ENCODE data around the gene FBXO46.

The FBXO46 gene

DNA sequence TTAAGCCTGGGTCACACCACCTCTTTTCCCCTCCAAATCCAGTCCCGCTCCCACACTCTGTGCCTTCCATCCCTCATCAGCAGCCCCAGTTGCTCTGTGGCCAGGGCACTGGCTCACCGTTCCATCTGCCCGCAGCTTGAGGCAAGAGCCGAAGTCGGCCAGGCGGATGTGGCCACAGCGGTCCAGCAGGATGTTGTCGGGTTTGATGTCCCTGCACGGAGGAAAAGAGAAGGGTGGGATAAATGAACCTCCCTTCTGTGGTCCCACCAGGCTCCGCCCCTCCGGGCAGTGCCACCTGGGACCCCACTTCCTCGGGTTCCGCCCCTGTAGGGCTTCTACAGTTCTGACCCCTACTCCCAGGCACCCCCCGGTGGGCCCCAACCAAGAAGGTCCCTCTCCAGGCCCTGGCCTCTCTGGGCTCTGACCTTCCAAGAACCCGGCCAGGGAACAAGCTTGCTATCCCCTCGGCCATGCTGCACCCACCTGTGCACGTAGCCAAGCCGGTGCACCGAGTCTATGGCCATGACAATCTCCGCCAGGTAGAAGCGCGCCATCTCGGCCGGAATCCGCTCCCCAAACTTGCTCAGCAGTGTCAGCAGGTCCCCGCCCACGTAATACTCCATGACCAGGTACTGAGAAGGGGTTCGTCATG is 47.4 kb upstream of the FBXO46 start:
- TF ChIP-seq TCF12 (IDR thresholded peaks at IDR 0.05; ENCODE audit: low read depth) (no peak), YY1 (IDR thresholded peaks at IDR 0.05; ENCODE audit: low read depth) (no peak), FOXM1 (IDR thresholded peaks at IDR 0.05; ENCODE audit: borderline replicate concordance, low read depth) (no peak), RAD21 (IDR thresholded peaks at IDR 0.05; ENCODE audit: low read depth) (no peak), TEAD4 (IDR thresholded peaks at IDR 0.05) (no peak), EP300 (IDR thresholded peaks at IDR 0.05; ENCODE audit: borderline replicate concordance) (no peak), CEBPB (IDR thresholded peaks at IDR 0.05) (no peak), NFIC (IDR thresholded peaks at IDR 0.05) (no peak), CREB1 (IDR thresholded peaks at IDR 0.05; ENCODE audit: low read depth) (no peak), TAF1 (IDR thresholded peaks at IDR 0.05; ENCODE audit: low read depth) (no peak), ZBTB7A (IDR thresholded peaks at IDR 0.05; ENCODE audit: low read depth) (no peak), EGR1 (IDR thresholded peaks at IDR 0.05) (no peak)
- TF ChIP-seq, protein P1, sequence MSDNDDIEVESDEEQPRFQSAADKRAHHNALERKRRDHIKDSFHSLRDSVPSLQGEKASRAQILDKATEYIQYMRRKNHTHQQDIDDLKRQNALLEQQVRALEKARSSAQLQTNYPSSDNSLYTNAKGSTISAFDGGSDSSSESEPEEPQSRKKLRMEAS (IDR thresholded peaks at IDR 0.05), result no peak
- TF ChIP-seq, protein P2, sequence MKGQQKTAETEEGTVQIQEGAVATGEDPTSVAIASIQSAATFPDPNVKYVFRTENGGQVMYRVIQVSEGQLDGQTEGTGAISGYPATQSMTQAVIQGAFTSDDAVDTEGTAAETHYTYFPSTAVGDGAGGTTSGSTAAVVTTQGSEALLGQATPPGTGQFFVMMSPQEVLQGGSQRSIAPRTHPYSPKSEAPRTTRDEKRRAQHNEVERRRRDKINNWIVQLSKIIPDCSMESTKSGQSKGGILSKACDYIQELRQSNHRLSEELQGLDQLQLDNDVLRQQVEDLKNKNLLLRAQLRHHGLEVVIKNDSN (IDR thresholded peaks at IDR 0.05), result no peak
- TF ChIP-seq, protein P3, sequence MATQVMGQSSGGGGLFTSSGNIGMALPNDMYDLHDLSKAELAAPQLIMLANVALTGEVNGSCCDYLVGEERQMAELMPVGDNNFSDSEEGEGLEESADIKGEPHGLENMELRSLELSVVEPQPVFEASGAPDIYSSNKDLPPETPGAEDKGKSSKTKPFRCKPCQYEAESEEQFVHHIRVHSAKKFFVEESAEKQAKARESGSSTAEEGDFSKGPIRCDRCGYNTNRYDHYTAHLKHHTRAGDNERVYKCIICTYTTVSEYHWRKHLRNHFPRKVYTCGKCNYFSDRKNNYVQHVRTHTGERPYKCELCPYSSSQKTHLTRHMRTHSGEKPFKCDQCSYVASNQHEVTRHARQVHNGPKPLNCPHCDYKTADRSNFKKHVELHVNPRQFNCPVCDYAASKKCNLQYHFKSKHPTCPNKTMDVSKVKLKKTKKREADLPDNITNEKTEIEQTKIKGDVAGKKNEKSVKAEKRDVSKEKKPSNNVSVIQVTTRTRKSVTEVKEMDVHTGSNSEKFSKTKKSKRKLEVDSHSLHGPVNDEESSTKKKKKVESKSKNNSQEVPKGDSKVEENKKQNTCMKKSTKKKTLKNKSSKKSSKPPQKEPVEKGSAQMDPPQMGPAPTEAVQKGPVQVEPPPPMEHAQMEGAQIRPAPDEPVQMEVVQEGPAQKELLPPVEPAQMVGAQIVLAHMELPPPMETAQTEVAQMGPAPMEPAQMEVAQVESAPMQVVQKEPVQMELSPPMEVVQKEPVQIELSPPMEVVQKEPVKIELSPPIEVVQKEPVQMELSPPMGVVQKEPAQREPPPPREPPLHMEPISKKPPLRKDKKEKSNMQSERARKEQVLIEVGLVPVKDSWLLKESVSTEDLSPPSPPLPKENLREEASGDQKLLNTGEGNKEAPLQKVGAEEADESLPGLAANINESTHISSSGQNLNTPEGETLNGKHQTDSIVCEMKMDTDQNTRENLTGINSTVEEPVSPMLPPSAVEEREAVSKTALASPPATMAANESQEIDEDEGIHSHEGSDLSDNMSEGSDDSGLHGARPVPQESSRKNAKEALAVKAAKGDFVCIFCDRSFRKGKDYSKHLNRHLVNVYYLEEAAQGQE (IDR thresholded peaks at IDR 0.05; ENCODE audit: low read depth), result no peak

DNA sequence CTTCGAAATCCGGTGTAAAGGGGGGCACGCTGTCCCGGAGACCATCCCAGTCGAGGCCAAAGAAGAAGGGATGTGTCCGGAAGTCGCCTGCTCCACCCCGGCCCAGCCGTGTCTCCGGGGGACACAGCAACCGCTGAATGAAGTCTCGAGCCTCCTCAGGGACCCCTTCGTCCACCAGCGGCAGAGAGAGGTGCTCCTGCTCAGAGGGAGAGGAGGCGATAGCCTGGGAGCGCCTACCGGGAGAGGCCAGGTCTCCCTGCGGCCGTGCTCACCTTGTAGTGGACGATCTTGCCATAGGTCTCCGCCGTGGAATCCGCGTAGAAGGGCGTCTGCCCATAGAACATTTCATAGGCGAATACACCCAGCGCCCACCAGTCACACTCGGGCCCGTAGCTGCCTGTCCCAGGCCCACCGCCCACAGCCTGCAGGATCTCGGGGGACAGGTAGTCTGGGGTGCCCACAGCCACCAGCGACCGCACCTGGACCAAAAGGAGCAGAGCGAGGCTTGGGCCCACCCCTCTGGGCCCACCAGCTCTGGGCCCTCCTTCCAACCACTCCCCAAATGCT is 46.8 kb upstream of the FBXO46 start:
- TF ChIP-seq YY1 (IDR thresholded peaks at IDR 0.05; ENCODE audit: low read depth) (no peak), EP300 (IDR thresholded peaks at IDR 0.05; ENCODE audit: borderline replicate concordance) (no peak), EGR1 (IDR thresholded peaks at IDR 0.05) (no peak), TEAD4 (IDR thresholded peaks at IDR 0.05) (no peak), CEBPB (IDR thresholded peaks at IDR 0.05) (no peak), ZBTB7A (IDR thresholded peaks at IDR 0.05; ENCODE audit: low read depth) (no peak), TCF12 (IDR thresholded peaks at IDR 0.05; ENCODE audit: low read depth) (no peak), TAF1 (IDR thresholded peaks at IDR 0.05; ENCODE audit: low read depth) (no peak), NFIC (IDR thresholded peaks at IDR 0.05) (no peak)
- TF ChIP-seq, protein P1 (IDR thresholded peaks at IDR 0.05), result no peak
- TF ChIP-seq, protein P2 (IDR thresholded peaks at IDR 0.05), result no peak

DNA sequence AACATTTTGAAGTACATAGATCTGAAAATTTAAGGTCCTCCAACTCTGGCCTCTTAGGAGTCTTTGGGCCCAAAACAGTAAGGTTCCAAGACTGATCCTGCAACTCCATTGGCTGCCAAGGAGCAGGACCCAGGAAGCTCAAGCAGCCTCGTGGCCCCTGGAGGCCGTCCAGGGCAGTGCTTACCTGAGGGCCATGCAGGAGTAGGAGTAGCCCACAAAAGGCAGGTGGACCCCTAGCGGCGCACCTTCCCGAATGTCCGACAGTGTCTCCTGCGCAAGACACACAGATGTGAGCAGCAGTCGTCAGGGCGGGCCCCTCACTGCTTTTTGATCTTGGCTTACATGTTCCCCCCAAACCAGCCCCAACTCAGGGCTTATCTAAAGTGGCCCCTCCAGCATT is 44.1 kb upstream of the FBXO46 start:
- TF ChIP-seq CEBPB (IDR thresholded peaks at IDR 0.05) (no peak), TEAD4 (IDR thresholded peaks at IDR 0.05) (no peak), TCF12 (IDR thresholded peaks at IDR 0.05; ENCODE audit: low read depth) (no peak), ZBTB7A (IDR thresholded peaks at IDR 0.05; ENCODE audit: low read depth) (no peak), RAD21 (IDR thresholded peaks at IDR 0.05; ENCODE audit: low read depth) (no peak), EP300 (IDR thresholded peaks at IDR 0.05; ENCODE audit: borderline replicate concordance) (no peak), YY1 (IDR thresholded peaks at IDR 0.05; ENCODE audit: low read depth) (no peak), FOXM1 (IDR thresholded peaks at IDR 0.05; ENCODE audit: borderline replicate concordance, low read depth) (no peak), NFIC (IDR thresholded peaks at IDR 0.05) (no peak), TAF1 (IDR thresholded peaks at IDR 0.05; ENCODE audit: low read depth) (no peak)
- TF ChIP-seq, protein P2 (IDR thresholded peaks at IDR 0.05), result no peak
- TF ChIP-seq, protein P1 (IDR thresholded peaks at IDR 0.05), result no peak
- TF ChIP-seq, protein P3 (IDR thresholded peaks at IDR 0.05; ENCODE audit: low read depth), result no peak

DNA sequence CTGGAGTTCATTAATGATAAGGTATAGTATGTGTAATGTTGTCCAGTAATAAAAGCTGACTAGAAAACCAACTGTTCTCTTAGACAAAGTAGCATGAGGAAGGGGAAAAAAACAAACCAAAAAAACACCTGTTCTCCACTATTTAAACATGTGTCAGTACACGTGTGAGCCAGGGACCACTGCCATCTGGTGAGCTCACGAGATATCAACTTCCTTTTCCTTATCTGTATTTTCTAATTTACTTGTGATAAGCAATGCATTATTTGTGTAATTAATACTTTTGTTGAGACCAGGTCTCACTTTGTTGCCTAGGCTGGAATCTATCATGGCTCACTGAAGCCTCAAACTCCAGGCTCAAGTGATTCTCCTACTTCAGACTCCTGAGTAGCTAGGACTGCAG is 42.7 kb upstream of the FBXO46 start:
- TF ChIP-seq TAF1 (IDR thresholded peaks at IDR 0.05; ENCODE audit: low read depth), result no peak
- TF ChIP-seq CEBPB (IDR thresholded peaks at IDR 0.05), result no peak
- no peak for TF ChIP-seq TCF12 (IDR thresholded peaks at IDR 0.05; ENCODE audit: low read depth)
- TF ChIP-seq FOXM1 (IDR thresholded peaks at IDR 0.05; ENCODE audit: borderline replicate concordance, low read depth), result no peak
- no peak for TF ChIP-seq CREB1 (IDR thresholded peaks at IDR 0.05; ENCODE audit: low read depth)
- TF ChIP-seq RAD21 (IDR thresholded peaks at IDR 0.05; ENCODE audit: low read depth), result no peak
- TF ChIP-seq EP300 (IDR thresholded peaks at IDR 0.05; ENCODE audit: borderline replicate concordance), result no peak
- no peak for TF ChIP-seq YY1 (IDR thresholded peaks at IDR 0.05; ENCODE audit: low read depth)
- TF ChIP-seq, protein P2 (IDR thresholded peaks at IDR 0.05), result no peak
- TF ChIP-seq NFIC (IDR thresholded peaks at IDR 0.05), result no peak
- no peak for TF ChIP-seq EGR1 (IDR thresholded peaks at IDR 0.05)
- TF ChIP-seq, protein P1 (IDR thresholded peaks at IDR 0.05), result no peak
- no peak for TF ChIP-seq TEAD4 (IDR thresholded peaks at IDR 0.05)
- TF ChIP-seq ZBTB7A (IDR thresholded peaks at IDR 0.05; ENCODE audit: low read depth), result no peak
- TF ChIP-seq, protein P3 (IDR thresholded peaks at IDR 0.05; ENCODE audit: low read depth), result no peak

All from Ishikawa (cell line).